ENCODE measurements around the gene GRAP2.

GRCh38 chr22:40022536-40023240 is 121.8 kb downstream of the GRAP2 start:
- no peak for TF ChIP-seq REST (IDR thresholded peaks at IDR 0.05; ENCODE audit: low read depth, low read length)
- no peak for TF ChIP-seq MAX (IDR thresholded peaks at IDR 0.05; ENCODE audit: low read depth, low read length)
- no peak for TF ChIP-seq CBFB (IDR thresholded peaks at IDR 0.05; ENCODE audit: low read depth)
- no peak for TF ChIP-seq RAD21 (IDR thresholded peaks at IDR 0.05; ENCODE audit: insufficient read depth, low read depth, low read length)
- no peak for TF ChIP-seq EZH2 (IDR thresholded peaks at IDR 0.05; ENCODE audit: borderline replicate concordance, control insufficient read depth, low read depth, low read length)
- TF ChIP-seq PAX8 (IDR thresholded peaks at IDR 0.05), result no peak
- no peak for TF ChIP-seq CTCF (IDR thresholded peaks at IDR 0.05 in 2 of 3, conservative IDR thresholded peaks at IDR 0.05 in 1 of 3; ENCODE audit: control insufficient read depth in 2 of 3, extremely low read depth in 1 of 3, insufficient read depth in 1 of 3, low read depth in 3 of 3, low read length in 3 of 3)
- no peak for TF ChIP-seq HDAC2 (IDR thresholded peaks at IDR 0.05)
- no peak for TF ChIP-seq FOXM1 (IDR thresholded peaks at IDR 0.05; ENCODE audit: low read depth, low read length)
- TF ChIP-seq CHD2 (IDR thresholded peaks at IDR 0.05; ENCODE audit: borderline replicate concordance, low read depth, low read length), result no peak
- TF ChIP-seq ASH2L (IDR thresholded peaks at IDR 0.05; ENCODE audit: borderline replicate concordance, low read depth), result no peak
- no peak for TF ChIP-seq PKNOX1 (IDR thresholded peaks at IDR 0.05)
- no peak for TF ChIP-seq POLR2A (IDR thresholded peaks at IDR 0.05; ENCODE audit: low read depth, low read length)
